GM18858 (cell line): Measurements from ENCODE around the gene MYMX.
"Not testable (repeated sequence)": the region's sequence is repeated elsewhere in the genome, so short reads cannot be mapped to it uniquely, and the experiment has no call there.

ENCODE experiments used
- ATAC-seq: cut with Tn5 transposase; IDR thresholded peaks from one replicate; pipeline ENCODE4 v1.9.1; 2021; ENCODE audit not compliant: unreplicated experiment

The MYMX gene

GRCh38 chr6:44216677-44217331, at the start of gene MYMX:
Gene MYMX (plus strand): TSS chr6:44216926. CDS start chr6:44217472, 546 bp downstream.
- no peak for ATAC-seq

- ATAC-seq = no peak
Measured at GRCh38 chr6:44167567-44167966, 49.2 kb upstream of the MYMX start.

DNA sequence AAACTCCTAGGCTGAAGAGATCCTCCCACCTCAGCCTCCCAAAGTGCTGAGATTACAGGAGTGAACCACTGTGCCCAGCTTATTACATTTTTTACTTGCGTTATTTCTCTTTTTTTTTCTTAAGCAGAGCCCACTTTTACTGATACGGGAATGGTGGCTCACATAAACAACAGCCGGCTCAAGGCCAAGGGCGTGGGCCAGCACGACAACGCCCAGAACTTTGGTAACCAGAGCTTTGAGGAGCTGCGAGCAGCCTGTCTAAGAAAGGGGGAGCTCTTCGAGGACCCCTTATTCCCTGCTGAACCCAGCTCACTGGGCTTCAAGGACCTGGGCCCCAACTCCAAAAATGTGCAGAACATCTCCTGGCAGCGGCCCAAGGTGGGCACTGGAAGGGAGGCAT, 47.6 kb upstream of the MYMX start:
- no peak for ATAC-seq

DNA sequence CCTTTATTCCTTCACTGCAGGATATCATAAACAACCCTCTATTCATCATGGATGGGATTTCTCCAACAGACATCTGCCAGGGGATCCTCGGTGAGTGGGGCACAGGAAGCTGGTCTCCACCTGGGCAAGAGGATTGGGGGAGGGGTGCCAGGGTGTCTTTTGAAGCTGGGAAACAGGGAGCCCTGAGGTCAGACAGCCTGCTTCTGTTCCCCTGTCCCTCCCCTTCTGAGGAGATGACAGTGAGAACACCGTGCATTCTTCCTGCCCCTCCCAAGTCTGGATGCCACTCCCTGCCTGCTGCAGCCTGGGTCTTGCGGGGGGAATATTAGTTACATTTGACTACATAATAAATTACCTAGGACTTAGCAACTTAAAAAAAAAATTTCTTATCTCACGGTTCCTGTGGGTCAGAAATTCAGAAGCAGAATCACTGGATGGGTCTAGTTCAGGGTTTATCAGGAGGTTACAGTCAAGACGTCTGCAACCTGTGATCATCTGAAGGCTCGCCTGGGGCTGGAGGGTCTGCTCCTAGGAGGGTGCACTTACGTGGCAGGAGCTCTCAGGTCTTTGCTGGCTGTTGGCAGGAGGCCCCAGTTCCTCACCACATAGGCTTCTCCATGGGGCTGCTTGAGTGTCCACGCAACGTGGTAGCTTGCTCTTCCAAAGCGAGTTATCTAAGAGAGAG, 46.7 kb upstream of the MYMX start:
- no peak for ATAC-seq

GRCh38 chr6:44171899-44172546, 44.7 kb upstream of the MYMX start:
- no peak for ATAC-seq

GRCh38 chr6:44172731-44173500, 43.8 kb upstream of the MYMX start:
- peak; percentile 60 for ATAC-seq

GRCh38 chr6:44176130-44176761, 40.5 kb upstream of the MYMX start:
- no peak for ATAC-seq

DNA sequence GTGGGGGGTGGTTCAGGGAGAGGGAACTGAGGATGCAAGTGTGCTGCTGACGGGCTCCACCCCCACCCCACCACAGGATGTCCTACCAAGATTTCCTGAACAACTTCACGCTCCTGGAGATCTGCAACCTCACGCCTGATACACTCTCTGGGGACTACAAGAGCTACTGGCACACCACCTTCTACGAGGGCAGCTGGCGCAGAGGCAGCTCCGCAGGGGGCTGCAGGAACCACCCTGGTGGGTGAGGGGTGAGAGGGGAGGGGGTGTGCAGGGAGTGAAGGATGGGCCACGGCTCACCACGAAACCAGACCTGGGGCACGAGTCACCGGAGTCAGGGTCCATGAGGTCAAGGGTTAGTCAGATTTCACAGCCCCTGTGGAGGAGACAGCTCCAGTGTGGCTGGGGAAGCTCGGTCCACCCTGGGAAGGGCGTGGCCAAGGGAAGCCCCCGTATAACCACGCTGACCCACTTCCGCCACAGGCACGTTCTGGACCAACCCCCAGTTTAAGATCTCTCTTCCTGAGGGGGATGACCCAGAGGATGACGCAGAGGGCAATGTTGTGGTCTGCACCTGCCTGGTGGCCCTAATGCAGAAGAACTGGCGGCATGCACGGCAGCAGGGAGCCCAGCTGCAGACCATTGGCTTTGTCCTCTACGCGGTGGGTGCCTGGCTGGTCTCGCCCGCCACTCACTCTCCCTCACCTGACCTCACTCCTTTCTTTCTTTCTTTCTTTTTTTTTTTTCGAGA, 39.8 kb upstream of the MYMX start:
- ATAC-seq = no peak

- ATAC-seq = no peak
Measured at GRCh38 chr6:44177691-44178423, 38.9 kb upstream of the MYMX start.

- ATAC-seq = no peak
Measured at GRCh38 chr6:44178424-44179071, 38.2 kb upstream of the MYMX start.

- ATAC-seq = no peak
Measured at GRCh38 chr6:44179072-44179536, 37.6 kb upstream of the MYMX start.

GRCh38 chr6:44179648-44180047, 37.1 kb upstream of the MYMX start:
- ATAC-seq = no peak

GRCh38 chr6:44180406-44180805, 36.3 kb upstream of the MYMX start:
- no peak for ATAC-seq

- ATAC-seq = no peak
Measured at GRCh38 chr6:44180886-44181285, 35.8 kb upstream of the MYMX start.

GRCh38 chr6:44181784-44182183, 34.9 kb upstream of the MYMX start:
- not testable (repeated sequence) for ATAC-seq

GRCh38 chr6:44182911-44183390, 33.8 kb upstream of the MYMX start:
- no peak for ATAC-seq

DNA sequence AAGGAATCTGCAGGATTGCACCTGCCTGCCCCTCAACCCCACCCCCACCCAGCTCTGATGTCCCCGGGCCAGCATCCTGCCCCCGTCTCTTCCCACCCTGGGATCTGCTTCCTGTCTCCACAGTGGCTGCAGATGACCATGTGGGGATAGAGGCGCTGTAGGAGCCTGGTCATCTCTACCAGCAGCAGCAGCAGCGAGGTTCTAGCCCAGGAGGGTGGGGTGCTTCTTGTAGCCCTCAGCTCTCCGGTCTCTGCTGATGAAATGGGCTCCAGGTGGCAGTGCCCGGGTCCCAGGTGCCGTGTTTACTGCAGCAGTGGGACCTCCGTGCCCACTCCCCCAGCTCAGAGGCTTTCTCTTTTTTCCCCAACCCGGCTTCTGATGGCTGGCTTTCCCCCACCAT, 32.9 kb upstream of the MYMX start:
- no peak for ATAC-seq

DNA sequence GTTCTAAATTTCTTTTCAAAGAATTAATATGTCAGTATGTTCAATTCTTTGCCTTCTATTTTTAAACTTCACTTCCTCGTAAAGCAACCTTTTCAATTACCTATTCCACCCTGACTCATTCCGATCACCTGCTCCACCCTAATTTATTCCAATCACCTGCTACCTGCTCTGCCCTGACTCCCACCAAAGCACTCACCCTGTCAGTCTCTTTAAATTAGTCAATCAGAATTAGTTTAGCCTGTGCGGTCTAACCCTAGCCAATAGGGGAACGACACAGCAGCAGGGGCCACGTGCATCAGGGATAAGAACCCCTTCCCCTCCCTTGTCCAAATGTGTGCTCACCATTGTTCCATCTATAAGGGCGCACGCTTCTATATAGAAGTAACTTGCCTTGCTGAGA, 31.4 kb upstream of the MYMX start:
- not testable (repeated sequence) for ATAC-seq
